ENCODE measurements around the gene TRIM14.

DNA sequence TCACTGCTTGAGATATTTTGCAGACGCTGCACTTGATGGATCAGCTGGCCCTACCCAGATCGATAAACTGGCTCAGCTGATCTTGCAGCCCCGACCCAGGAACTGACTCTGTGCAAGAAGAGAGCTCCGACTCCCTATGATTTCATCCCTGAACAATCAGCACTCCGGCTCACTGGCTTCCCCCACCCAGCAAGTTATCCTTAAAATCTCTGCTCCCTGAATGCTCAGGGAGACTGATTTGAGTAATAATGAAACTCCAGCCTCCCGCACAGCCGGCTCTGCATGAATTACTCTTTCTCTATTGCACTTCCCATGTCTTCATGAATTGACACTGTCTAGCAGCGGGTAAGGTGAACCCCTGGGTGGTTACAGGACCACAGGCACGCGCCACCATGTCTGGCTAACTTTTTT, 79.4 kb downstream of the TRIM14 start:
- no peak for TF ChIP-seq E2F5 (CRISPR knock-in tag; IDR thresholded peaks at IDR 0.05)
- no peak for TF ChIP-seq NR3C1 (CRISPR knock-in tag; conservative IDR thresholded peaks at IDR 0.05; ENCODE audit: low read depth)
- no peak for TF ChIP-seq CTCF (IDR thresholded peaks at IDR 0.05)
- TF ChIP-seq ATF1 (CRISPR knock-in tag; IDR thresholded peaks at IDR 0.05) = no peak

All from WTC11 (cell line).